GM18499 (cell line): ENCODE measurements around the gene MAN1A2.
"Not testable (repeated sequence)": the region's sequence is repeated elsewhere in the genome, so short reads cannot be mapped to it uniquely, and the experiment has no call there.

Source experiments
- ATAC-seq: cut with Tn5 transposase; IDR thresholded peaks from one replicate; pipeline ENCODE4 v1.9.1; 2021; ENCODE audit warnings: moderate number of reproducible peaks; ENCODE audit not compliant: insufficient read depth, unreplicated experiment

Gene MAN1A2

GRCh38 chr1:117396074-117396473 is 28.8 kb downstream of the MAN1A2 start:
- no peak for ATAC-seq

- no peak for ATAC-seq
Measured at GRCh38 chr1:117396636-117397035, 29.4 kb downstream of the MAN1A2 start.

- no peak for ATAC-seq
Measured at GRCh38 chr1:117398957-117399356, 31.7 kb downstream of the MAN1A2 start.

GRCh38 chr1:117401761-117402160 is 34.5 kb downstream of the MAN1A2 start:
- no peak for ATAC-seq

- ATAC-seq, result no peak
Measured at GRCh38 chr1:117403597-117403996, 36.3 kb downstream of the MAN1A2 start.

GRCh38 chr1:117405042-117405441 is 37.8 kb downstream of the MAN1A2 start:
- no peak for ATAC-seq

GRCh38 chr1:117412472-117412871 is 45.2 kb downstream of the MAN1A2 start:
- no peak for ATAC-seq

GRCh38 chr1:117413412-117413811 is 46.2 kb downstream of the MAN1A2 start:
- ATAC-seq, result no peak

GRCh38 chr1:117414943-117415342 is 47.7 kb downstream of the MAN1A2 start:
- no peak for ATAC-seq

GRCh38 chr1:117416004-117416403 is 48.8 kb downstream of the MAN1A2 start:
- ATAC-seq, result no peak

- ATAC-seq, result no peak
Measured at GRCh38 chr1:117416546-117417125, 49.4 kb downstream of the MAN1A2 start.

GRCh38 chr1:117425050-117425734 is 57.9 kb downstream of the MAN1A2 start:
- no peak for ATAC-seq

- no peak for ATAC-seq
Measured at GRCh38 chr1:117427297-117427696, 60.0 kb downstream of the MAN1A2 start.

- ATAC-seq, result no peak
Measured at GRCh38 chr1:117433943-117434342, 66.7 kb downstream of the MAN1A2 start.

GRCh38 chr1:117436513-117436912 is 69.3 kb downstream of the MAN1A2 start:
- no peak for ATAC-seq

- no peak for ATAC-seq
Measured at GRCh38 chr1:117447661-117448060, 80.4 kb downstream of the MAN1A2 start.

- no peak for ATAC-seq
Measured at GRCh38 chr1:117452216-117452615, 85.0 kb downstream of the MAN1A2 start.

- ATAC-seq, result no peak
Measured at GRCh38 chr1:117453958-117454357, 86.7 kb downstream of the MAN1A2 start.

GRCh38 chr1:117458410-117458809 is 91.2 kb downstream of the MAN1A2 start:
- ATAC-seq, result not testable (repeated sequence)

GRCh38 chr1:117466761-117467160 is 99.5 kb downstream of the MAN1A2 start:
- ATAC-seq, result no peak

- ATAC-seq, result no peak
Measured at GRCh38 chr1:117467336-117467735, 100.1 kb downstream of the MAN1A2 start.

GRCh38 chr1:117473063-117473462 is 105.8 kb downstream of the MAN1A2 start:
- no peak for ATAC-seq
